Uterus (tissue), 4 donors: ENCODE measurements around the gene SURF2. TPM values are rescaled to one million over a fixed set of nuclear protein-coding genes. Genes with fewer than 3 reads are reported as not detected.
"Not testable (repeated sequence)": the region's sequence is repeated elsewhere in the genome, so short reads cannot be mapped to it uniquely, and the experiment has no call there.

Experiments used
- DNase-seq, 2 donors: peaks; one replicate each; pipeline ENCODE4 v3.0.0-alpha.2; 2019 to 2020
- H3K27ac ChIP-seq, 2 donors: fragments of 200-600 bp; sonication (generic); 1 replicate in 1 of 2; 2 replicates in 1 of 2; pipeline ENCODE4 v1.5.1; 2016 to 2018
- H3K27me3 ChIP-seq, 2 donors: fragments of 200-600 bp; sonication (generic); one replicate each; pipeline ENCODE4 v1.5.1; 2018 to 2019; ENCODE audit warnings: control low read depth in 1 of 2
- H3K36me3 ChIP-seq, 2 donors: fragments of 200-600 bp; sonication (generic); one replicate each; pipeline ENCODE4 v1.5.1; 2019; ENCODE audit warnings: control low read depth in 1 of 2
- H3K4me1 ChIP-seq, 2 donors: fragments of 200-600 bp; sonication (generic); one replicate each; pipeline ENCODE4 v1.5.1; 2018 to 2019; ENCODE audit warnings: control low read depth in 1 of 2
- H3K4me3 ChIP-seq, 2 donors: fragments of 200-600 bp; sonication (generic); 1 replicate in 1 of 2; 2 replicates in 1 of 2; pipeline ENCODE4 v1.5.1; 2018 to 2019; ENCODE audit warnings: mild to moderate bottlenecking in 1 of 2
- H3K9me3 ChIP-seq, 2 donors: fragments of 200-600 bp; sonication (generic); one replicate each; pipeline ENCODE4 v1.5.1; 2019; ENCODE audit warnings: control low read depth in 1 of 2
- POLR2A ChIP-seq, 2 donors: fragments of 450-650 bp; IDR thresholded peaks; one replicate each; pipeline ENCODE4 v1.6.1; 2016; ENCODE audit warnings: antibody characterized with exemption in 2 of 2, mild to moderate bottlenecking in 1 of 2, moderate library complexity in 1 of 2
- intact Hi-C: fragments of 100-400 bp; cut with DNase I; formaldehyde crosslinking; loops from one replicate; pipeline ENCODE4 v1.15.1; 2023; ENCODE audit warnings: low total_unique reads
- total RNA-seq, 4 donors: library from RNA; depleted of rRNA in 3 of 4; stranded (reverse); fragments of >200 nt in 3 of 4; gene quantifications; one replicate each; pipeline versions ENCODE4 v1.1.0 to v1.2.4, GENCODE V29; 2014 to 2023
- TF ChIP-seq, protein P1 (sequence below), 4 experiments: fragments of 200-600 bp in 2 of 4; fragments of 450-650 bp in 2 of 4; sonication (generic) in 2 of 4; IDR thresholded peaks; one replicate each; pipeline ENCODE4 v1.5.1; 2016 to 2019; ENCODE audit warnings: antibody characterized with exemption in 4 of 4, mild to moderate bottlenecking in 2 of 4, moderate library complexity in 1 of 4
- donor health status: DM: yes; HTN: yes; CAD: no.

Gene SURF2
- total RNA-seq, 4 donors from 2014 or later: 0.51 to 15.3 (median 5.9) TPM; not detected in 1

DNA sequence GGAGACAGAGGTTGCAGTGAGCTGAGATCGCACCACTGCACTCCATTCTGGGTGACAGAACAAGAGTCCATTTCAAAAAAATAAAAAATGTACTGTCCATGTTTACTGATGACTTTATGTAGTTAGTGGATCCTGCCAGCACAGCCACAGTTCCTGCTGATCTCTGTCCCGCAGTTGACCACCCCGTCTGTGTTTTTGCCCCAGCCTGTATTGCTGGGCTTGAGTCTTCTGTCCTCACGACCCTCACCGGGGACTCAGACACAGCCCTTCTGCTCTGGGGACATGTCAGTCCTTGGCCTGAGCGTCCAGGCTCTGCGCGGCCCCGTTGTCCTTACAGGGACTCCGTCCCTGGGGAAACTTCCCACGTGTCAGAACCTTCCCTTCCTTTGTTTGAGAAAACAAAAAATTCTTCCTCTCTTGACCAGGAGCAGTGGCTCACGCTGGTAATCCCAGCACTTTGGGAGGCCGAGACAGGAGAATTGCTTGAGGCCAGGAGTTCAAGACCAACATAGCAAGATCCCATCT is 34.9 kb upstream of the SURF2 start:
- no peak overlapping the region for H3K4me3 ChIP-seq
- intact Hi-C loops: no loop called here
- DNase-seq: no peak

DNA sequence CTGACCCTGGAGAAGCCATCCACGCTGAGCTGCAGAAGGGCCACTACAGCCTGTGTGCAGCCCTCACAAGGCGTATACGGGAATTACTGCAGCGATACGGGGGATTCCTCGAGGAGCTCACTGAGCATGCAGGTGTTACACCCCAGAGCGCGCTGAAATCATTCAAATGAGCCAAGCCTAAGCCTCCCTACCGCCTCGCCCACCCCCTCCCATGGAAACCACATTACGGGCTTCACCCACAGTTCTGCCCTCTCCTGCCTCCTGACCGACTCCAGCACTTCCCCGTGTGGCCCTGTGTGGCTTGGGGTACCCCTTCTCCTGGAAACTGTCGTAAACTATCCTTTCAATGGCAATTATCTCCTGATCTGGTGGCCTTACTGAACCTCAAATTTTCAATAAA is 33.6 kb upstream of the SURF2 start:
- no peaks in the 10 kb centered on the region for H3K4me1 ChIP-seq
- intact Hi-C loops: no loop called here
- no peaks in the 10 kb centered on the region for H3K9me3 ChIP-seq
- H3K27me3 ChIP-seq: no peaks in the 10 kb centered on the region
- no peaks in the 10 kb centered on the region for H3K36me3 ChIP-seq
- H3K27ac ChIP-seq: no peak overlapping the region
- no peak overlapping the region for H3K4me3 ChIP-seq
- no peak for DNase-seq
- TF ChIP-seq, protein P1, sequence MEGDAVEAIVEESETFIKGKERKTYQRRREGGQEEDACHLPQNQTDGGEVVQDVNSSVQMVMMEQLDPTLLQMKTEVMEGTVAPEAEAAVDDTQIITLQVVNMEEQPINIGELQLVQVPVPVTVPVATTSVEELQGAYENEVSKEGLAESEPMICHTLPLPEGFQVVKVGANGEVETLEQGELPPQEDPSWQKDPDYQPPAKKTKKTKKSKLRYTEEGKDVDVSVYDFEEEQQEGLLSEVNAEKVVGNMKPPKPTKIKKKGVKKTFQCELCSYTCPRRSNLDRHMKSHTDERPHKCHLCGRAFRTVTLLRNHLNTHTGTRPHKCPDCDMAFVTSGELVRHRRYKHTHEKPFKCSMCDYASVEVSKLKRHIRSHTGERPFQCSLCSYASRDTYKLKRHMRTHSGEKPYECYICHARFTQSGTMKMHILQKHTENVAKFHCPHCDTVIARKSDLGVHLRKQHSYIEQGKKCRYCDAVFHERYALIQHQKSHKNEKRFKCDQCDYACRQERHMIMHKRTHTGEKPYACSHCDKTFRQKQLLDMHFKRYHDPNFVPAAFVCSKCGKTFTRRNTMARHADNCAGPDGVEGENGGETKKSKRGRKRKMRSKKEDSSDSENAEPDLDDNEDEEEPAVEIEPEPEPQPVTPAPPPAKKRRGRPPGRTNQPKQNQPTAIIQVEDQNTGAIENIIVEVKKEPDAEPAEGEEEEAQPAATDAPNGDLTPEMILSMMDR (IDR thresholded peaks at IDR 0.05): no peak
- no peak for TF ChIP-seq POLR2A (IDR thresholded peaks at IDR 0.05)

More for the DNA sequence above, 34.9 kb upstream of the SURF2 start:
- H3K9me3 ChIP-seq: no peaks in the 10 kb centered on the region
- TF ChIP-seq, protein P1 (IDR thresholded peaks at IDR 0.05): no peak
- TF ChIP-seq POLR2A (IDR thresholded peaks at IDR 0.05): no peak
- no peaks in the 10 kb centered on the region for H3K4me1 ChIP-seq
- H3K27me3 ChIP-seq: no peaks in the 10 kb centered on the region
- no peak overlapping the region for H3K27ac ChIP-seq
- no peaks in the 10 kb centered on the region for H3K36me3 ChIP-seq

- Histone ChIP-seq H3K27ac (no peak overlapping the region), H3K4me1 (no peaks in the 10 kb centered on the region), H3K4me3 (no peak overlapping the region), H3K36me3 (no peaks in the 10 kb centered on the region), H3K27me3 (no peaks in the 10 kb centered on the region), H3K9me3 (no peaks in the 10 kb centered on the region)
- intact Hi-C loops: no loop called here
- DNase-seq: no peak
- TF ChIP-seq, protein P1 (IDR thresholded peaks at IDR 0.05): no peak
- no peak for TF ChIP-seq POLR2A (IDR thresholded peaks at IDR 0.05)
These were observed 33.1 kb upstream of the SURF2 start for GRCh38 chr9:133323211-133323610.

- DNase-seq: no peak
These were observed 32.2 kb upstream of the SURF2 start for GRCh38 chr9:133323991-133324703.

GRCh38 chr9:133327021-133327420 is 29.3 kb upstream of the SURF2 start:
- H3K36me3 ChIP-seq, H3K4me3 ChIP-seq, H3K27me3 ChIP-seq, intact Hi-C loops, H3K9me3 ChIP-seq, H3K27ac ChIP-seq, H3K4me1 ChIP-seq, DNase-seq: not testable (repeated sequence)

More at GRCh38 chr9:133323991-133324703, 32.2 kb upstream of the SURF2 start:
- no peak for TF ChIP-seq POLR2A (IDR thresholded peaks at IDR 0.05)
- TF ChIP-seq, protein P1 (IDR thresholded peaks at IDR 0.05): no peak
- Histone ChIP-seq H3K27me3 (no peaks in the 10 kb centered on the region), H3K36me3 (no peaks in the 10 kb centered on the region), H3K4me3 (no peak overlapping the region), H3K9me3 (no peaks in the 10 kb centered on the region), H3K4me1 (no peaks in the 10 kb centered on the region), H3K27ac (no peak overlapping the region)
- intact Hi-C loops: no loop called here
